HG02798 (cell line): ENCODE results near the gene NSMCE1.

Experiments
- ATAC-seq: cut with Tn5 transposase; IDR thresholded peaks from one replicate; pipeline ENCODE4 v1.9.1; 2021; ENCODE audit warnings: mild to moderate bottlenecking; ENCODE audit not compliant: unreplicated experiment, poor library complexity

Gene NSMCE1

DNA sequence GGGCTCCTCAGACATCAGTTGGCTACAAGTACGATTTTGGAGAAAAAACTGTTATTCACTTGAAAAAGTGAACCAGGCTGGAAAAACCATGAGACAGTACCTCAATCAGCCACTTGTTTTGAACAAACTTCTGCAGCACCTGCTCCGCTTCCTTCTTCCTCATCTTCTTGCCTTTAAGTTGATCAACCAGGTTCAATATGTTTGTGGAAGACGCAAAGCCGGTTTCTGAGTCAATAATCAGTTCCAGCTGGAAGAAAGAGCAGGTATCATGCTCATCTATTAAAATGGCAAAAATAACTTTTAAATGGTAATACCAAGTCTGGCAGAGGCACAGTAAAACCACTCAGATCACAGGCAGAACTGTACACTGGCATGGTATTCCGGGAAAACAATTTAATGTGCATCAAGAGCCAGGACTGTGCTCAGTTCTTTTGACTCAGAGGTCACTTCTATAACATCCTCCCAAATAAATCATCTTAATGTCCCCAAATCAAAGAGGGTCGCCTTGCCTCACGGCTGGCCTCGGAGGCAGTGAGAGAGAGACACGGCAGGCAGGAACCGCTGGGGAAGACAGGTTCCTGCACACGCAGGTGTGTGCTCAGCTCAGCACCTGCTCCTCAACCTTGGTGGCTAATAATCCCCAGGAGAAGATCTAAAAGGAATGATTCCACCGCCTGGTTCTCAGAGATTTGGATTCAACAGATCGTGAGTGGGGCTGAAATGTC lies 35.5 kb downstream of the NSMCE1 start:
- ATAC-seq: no peak

DNA sequence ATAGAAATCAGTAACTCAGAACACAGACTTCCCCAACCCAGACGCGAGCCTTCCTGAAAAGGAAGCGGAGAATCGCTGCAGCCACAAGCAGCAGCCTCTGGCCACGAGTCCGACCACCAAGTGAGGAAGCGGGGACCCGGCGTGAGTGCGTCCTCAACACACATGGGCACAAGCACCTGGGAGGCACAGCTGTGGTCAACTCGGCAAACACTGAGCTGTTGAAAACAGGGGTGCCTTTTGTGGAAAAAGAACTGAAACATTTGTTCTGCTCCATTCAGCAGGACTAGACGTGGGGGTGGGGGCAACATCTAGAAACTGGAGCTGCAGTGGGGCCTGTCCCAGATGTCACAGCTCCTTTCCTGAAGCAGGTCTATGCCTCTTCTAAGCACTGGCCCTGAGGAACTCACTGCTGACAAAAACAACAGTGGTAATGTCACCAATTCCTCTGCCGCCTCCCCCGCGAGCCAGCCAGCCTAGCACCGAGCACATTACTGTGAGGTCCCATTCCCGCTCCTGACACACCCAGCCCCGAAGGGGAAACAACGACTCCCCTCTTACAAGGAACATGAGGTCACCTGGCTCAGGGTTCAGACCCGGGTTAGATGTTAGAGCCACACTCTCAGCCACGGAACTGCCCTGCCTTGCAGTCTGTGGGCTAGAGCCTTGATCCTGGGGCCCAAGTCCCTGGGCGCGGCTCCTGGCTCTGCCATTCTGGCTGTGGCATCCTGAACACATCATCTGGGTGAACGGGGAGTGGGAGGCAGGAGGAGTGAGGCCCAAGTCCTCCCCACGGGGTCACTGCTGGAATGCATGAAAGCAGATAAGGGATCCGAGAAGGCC lies 36.3 kb downstream of the NSMCE1 start:
- peak; percentile 55 for ATAC-seq

DNA sequence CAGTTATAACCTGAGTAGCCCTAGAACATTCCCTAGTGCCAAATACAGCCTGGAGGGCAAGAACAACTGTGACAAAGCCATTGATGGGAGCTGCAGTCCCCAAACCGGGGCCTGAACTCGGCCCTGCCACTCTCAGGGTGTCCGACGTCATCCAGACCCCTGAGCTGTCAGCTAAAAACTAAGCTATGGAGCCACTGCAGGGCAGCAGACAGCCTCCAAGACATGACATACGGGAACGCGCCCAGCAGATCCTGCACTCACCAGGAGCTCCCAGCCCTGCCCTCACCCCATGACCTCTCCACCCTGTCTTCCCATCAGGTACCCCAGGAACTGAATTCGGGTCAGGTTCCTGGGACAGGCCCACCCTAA lies 36.9 kb downstream of the NSMCE1 start:
- ATAC-seq: no peak

DNA sequence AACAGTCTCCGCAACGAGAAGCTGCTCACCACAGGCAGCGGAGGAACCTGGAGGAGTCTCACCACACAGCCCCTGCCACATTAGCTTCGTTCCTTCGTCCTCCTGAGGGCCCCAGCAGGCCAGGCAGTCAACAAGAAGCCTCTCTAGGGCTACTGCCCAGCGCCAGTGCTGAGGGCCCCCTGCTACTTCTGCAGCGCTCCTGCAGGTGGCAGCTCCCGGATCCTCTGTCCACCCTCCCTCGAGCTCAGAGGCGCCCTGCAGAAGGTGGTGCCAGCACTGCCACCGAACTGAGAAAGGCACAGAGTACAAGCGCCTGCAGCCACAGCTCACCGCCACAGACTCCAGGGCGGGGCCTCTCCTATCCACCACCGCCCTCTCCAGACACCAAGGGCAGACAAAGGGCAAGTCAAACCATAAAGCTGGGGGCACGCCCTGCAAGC lies 38.0 kb downstream of the NSMCE1 start:
- ATAC-seq: no peak

DNA sequence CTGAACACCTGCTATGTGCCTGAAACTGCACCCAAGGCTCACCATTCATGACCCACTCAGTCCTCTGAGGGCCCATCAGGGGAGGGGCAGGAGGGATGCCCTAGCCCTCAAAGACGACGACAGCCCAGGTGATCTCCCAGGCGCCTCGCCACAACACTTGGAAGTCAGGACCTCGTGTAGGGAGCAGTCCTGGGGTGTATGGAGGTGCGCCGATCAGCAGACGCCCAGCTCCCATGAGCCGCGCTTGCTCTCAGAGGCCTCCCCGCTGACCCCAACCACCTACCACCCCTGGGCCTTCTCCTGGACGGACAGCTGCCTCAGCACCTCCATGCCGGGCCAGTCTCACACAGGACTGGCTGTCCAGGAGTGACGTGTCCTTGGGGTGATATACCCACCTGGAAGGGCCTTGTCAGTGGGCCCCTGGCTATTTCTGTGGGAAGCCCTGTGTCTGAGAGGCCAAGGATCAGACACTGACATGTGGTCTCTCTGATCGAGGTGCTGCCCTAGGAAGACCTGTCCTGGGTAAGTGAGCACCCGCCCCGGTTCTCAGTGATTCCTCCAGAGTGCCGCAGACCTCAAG lies 38.6 kb downstream of the NSMCE1 start:
- ATAC-seq: no peak

DNA sequence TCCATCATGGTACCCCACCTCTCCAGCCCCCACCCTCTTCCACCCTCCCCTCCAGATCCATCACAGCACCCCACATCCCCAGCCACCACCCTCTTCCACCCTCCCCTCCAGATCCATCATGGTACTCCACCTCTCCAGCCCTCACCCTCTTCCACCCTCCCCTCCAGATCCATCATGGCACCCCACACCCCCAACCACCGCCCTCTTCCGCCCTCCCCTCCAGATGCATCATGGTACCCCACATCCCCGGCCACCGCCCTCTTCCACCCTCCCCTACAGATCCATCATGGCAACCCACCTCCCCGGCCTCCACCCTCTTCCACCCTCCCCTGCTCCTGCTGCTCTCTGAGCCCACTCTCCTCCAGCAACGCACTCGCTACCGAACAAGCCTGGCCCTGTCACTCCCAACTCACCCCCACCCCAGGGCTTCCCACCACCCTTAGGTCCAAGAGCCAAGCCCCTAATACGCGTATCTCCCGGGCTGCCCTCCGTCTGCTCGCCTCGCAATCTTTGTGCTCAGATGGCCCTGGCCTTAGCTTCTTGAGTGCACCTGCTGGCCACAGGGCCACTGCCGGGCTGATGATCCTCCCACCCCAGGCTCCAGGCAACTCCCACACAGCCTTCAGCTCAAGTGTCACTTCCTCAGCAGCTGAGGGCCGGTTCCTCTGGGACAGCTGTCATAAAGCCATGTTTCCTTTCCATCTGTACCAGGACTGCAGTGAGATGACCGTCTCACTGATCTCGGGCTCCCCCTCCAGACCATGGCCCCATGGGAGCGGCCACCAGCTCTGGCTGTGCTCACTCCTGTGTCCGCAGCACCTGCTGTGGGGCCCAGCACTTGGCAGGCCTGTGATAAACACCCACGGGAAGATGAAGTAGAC lies 39.7 kb downstream of the NSMCE1 start:
- no peak for ATAC-seq

DNA sequence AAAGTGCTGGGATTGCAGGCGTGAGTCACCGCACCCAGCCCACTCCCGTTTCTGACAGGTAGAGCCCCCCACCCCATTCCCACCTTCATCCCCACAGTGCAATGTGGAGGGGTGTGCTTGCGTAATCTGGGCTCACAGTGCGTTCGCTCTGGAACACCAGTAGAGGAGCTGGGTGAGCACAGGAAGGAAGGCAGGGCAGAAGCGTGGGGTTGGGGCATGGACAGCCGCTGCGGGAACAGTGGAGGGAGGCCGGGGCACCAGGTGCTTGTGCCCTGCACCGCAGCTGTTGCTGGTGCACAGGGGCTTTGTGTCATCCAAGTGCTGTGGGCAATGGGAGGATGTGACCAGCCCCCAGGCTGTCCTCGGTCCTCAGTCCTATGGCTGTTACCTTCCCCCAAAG lies 40.5 kb downstream of the NSMCE1 start:
- ATAC-seq: no peak

DNA sequence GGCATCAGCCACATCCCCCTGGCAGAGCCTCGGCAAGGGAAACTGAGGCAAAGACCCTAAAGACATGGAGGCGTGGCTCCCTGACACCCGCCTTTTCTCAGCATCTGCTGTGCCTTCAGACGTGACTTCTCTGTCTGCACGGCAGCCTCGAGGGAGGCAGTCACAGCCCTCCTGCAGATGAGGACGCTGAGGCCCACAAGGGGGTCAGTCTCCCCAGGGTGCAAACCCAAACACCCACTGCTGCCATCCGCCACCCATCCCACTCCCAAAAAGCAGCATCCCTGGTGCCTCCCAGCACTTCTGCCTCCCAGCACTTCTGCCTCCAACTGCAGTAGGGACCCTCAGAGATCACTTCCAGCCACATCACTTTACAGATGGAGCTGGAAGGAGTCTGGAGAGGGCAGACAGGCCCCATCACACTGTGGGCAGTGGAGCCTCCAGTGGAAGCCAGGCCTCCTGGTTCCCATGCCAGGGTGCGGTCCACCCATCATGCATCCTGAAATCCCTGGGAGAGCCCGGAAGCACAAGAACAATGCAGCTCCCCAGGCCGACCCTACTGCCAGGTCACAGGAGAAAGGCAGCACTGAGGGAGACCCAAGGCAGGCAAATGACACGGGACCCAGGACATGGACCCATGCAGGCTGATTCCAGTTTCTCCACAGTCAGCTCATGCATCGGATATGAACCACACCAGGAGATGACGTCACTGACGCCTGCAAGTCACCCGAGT lies 41.4 kb downstream of the NSMCE1 start:
- no peak for ATAC-seq

DNA sequence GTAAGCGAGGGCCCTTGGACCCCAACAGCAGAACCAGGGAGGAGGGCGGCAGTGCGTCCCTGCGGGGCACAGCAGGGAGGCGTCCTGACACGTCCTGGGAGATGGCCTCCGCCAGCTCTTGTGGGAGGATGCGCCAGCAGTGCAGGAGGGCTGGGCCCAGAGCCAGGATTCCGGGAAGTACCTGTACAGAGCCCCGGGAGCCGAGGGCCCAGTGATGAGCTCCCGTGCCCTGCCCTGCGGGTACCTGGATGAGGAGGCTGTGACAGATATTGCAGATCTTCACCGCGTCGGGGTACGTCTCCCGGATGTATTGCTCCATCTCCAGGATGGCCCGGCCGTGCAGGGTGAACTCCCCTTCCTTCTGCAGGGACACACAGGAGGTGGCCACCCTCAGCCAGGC lies 42.1 kb downstream of the NSMCE1 start:
- ATAC-seq: no peak

DNA sequence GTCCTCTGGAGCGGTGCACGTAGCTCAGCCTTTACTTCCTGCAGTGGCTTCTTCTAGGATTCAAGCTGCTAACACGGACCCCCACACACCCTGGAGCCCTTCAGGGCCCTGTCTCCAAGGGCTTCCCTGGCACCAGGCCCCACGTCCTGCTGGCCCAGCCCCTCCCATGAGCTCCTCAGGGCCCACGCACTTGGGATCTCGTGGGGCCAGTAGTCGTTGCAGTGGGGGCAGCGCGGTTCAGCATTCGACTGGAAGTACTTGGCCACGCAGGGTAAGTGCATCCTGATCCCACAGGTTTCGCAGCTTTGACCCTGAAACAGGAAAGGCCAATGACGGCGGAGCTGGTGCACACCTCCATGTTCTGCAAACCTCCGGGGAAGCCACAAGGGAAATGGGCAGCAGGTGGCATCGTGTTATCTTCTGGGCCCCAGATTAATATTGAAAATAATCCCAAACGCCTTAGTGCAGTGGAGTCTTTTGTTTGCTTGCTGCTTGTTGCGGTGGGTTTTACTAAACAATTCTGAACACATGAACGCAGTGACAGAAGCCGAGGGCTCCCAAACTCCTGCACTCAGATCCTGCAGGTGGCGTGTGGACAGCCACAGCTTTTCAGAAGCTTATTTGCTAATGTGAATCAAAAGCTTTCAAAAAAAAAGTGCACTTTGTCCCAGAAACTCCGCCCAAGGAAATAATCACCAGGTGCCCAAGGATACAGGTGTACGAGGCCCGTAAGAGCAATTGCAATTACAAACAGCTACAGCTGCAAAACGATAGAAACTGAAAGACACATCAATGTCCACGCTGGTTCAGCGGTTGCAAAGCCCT lies 42.8 kb downstream of the NSMCE1 start:
- ATAC-seq: no peak

DNA sequence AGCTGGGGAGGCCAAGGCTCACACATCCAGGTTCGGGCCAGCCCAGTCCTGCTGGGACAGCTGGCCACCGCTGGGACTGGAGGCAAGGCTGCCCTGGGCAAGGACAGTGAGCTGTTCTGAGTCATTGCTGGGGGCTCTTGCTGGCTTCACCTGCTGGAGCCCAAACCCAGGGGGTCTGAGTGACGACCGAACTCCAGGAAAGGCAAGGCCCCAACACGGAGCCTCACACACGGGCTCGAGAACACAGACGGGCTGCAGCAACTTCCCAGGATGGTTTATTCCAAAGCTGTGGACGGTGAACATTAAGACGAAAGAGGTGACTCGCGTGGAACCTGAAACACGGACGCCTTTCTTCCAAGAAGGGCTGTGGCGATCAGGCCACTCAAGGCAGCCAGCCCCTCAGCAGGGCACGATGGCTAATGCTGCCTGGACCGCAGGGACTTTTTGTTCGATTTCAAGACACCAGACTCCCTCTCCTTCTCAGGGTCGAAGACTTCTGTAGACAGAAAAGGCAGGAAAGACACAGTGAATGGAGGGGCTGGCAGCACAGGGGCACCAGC lies 43.8 kb downstream of the NSMCE1 start:
- no peak for ATAC-seq

DNA sequence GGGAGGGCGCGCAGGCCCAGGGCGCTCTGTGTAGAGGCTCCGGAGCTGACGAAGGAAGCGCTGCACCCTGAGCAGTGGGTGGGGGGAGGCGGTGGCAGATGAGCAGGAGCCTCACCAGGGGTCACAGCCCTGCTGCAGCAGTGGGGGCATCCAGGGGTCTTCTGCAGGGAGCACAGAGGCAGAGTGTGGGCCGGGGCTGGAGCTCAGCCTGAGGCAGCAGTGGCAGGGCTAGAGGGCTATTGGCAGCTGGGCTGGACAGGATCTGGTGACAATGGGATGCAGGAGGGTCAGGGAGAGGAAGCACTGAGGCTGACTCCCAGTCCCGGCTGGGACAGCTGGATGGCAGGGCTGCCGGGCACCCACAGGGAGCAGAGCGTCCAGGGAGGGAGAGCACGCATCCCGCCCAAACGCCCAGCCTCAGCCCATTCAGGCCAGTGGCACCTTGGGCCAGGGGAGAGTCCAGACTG lies 44.3 kb downstream of the NSMCE1 start:
- ATAC-seq: no peak

DNA sequence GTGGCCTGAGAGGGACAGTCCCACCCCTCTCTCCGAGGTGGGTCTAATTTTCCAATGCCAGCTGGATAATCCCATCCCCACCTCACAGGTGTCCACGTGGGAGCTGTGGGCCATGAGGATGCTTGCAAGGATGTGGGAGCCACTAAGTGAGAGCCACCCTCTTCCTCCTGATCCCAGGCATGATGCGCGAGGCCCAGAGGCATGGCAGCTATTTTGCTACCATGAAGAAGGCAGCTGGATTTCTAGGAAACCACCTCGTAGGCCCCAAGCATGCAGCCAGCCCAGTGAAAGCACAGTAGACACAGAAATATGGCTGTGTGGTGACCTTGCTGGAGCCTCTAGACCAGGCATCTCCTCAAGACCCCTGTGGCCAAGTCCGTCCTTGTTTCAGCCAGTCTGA lies 44.9 kb downstream of the NSMCE1 start:
- no peak for ATAC-seq

DNA sequence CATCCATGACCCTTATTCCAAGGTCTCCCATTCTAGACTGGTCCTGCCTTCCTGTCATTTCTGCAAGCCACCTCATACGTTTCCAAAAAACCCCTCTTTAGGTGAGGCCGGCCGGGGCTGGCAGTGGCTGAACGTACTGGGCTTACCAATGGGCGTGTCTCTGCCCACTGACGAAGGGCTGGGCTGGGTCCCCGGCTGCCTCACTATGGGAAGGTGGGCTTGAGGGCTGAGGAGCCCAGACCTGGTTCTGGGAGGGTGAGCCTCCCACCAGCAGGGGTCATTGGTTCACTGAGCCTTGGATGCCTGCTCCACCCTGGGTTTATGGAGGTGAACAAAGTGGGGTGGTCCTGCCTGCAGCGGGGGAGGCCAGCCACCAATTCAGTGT lies 45.4 kb downstream of the NSMCE1 start:
- ATAC-seq: no peak

DNA sequence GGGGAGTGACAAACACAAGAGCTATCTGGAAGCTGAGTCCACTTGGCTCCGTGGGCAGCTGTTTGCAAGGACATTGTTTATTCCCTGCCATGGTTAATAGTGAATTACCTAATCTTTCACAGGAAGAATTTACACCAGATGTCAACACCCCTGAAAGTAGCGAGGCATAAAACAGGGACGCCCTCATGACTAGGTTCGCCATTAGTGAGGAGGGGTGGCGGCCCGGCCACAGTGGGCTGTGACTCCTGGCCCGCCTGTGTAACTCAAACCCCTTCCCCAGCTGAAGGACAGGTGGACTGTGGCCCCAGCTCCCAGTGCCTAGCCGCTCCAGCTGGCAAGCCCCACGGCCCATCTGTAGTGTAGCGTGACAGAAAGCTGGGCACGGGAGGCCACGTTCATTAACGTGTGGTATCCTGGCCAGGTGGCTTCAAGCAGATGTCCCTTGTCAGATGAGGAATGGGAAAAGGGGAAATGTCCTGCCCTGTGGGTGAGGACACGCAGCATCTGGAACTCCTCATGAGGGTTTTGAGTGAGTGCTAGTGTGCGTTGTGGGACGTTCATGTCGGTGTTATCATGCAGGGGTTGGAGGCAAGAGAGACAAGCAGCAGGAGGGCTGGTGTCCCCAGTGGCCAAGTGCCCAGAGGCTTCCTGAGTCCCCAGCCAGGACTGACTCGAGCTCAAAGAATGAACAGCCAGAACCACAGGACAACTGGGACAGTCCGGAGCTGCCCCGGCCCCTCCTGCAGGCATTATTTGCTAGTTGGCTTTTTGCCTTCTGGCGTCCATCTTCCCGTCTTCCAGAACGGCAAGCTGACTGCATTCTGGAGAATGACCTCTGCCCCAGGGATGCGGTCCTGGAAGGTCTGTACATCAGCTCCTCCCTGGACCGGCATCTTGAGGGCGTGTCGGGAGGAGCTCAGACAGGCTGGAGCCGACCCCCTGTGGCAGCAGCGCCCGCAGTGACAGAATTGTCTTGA lies 46.0 kb downstream of the NSMCE1 start:
- no peak for ATAC-seq

DNA sequence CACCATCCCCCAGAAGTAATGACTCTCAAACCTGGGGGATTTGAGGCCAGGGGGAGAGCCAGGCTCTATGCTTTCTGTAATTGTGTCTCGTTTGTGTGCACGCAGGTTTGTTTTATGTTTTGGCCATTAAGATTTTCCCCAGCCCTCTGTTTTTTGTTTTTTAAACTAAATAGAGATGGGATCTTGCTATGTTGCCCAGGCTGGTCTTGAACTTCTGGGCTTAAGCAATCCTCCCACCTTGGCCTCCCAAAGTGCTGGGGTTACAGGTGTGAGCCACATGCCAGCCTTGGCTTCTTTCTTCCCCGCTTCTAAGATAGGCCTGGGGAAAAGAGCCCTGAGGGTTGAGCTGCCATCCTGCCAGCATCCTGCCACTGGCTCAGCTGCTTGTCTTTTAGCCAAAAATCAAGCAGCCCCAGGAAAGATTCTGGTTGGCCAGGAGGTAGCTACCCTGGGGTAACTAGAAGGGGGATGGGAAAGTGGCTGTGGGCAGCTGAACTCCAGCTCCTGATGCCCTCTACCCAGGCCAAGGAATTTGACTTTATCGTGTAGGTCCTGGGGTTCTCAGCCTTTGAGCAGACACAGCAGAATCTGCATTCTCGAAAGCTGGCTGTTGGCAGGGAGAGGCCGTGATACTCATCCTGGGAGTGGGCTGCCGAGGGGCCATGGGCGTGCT lies 46.9 kb downstream of the NSMCE1 start:
- no peak for ATAC-seq

DNA sequence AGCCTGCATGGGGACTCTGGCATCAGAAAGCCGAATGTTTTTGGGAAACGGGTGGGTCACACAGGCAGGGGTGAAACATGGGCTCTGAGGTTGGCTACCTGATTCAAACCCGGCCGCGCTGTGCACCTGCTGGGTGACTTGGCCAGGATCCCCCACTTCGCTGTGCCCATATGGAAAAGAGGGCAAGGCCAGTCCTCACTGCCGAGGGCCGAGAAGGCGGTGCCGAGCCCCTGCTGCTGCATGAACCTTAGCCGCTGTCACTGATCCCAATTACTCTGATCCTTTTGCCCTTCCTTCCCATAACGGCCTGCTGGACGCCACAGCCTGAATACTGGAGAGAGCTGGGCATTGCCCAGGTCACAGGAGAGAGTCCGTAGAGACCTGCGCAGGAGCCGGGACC lies 47.6 kb downstream of the NSMCE1 start:
- no peak for ATAC-seq
